Loucy (cell line): ENCODE measurements around the gene RAB35.

Source experiments
- CTCF ChIP-seq: fragments of 200-600 bp; sonication (generic); conservative IDR thresholded peaks from 2 replicates; pipeline ENCODE4 v1.5.1; 2014; ENCODE audit warnings: mild to moderate bottlenecking, antibody characterized with exemption, low read length
- EZH2phosphoT487 ChIP-seq: fragments of 200-600 bp; IDR thresholded peaks from 2 replicates; pipeline ENCODE4 v1.6.1; 2018; ENCODE audit warnings: antibody characterized with exemption, mild to moderate bottlenecking, moderate library complexity, borderline replicate concordance

- TF ChIP-seq CTCF (peak; percentile 82), EZH2phosphoT487 (no peak)
Measured at GRCh38 chr12:120086801-120087621, 29.5 kb downstream of the RAB35 start.
